ENCODE results near the gene GABBR2.

The GABBR2 gene

GRCh38 chr9:98576354-98576753, 132.4 kb downstream of the GABBR2 start:
- DNase-seq = no peak
- H3K36me3 Mint-ChIP-seq (ENCODE audit: low read depth) = no peaks in the 10 kb centered on the region
- peaks cover 11% of the 10 kb centered on the region for H3K4me1 Mint-ChIP-seq
- peaks cover 8% of the 10 kb centered on the region for H3K27me3 Mint-ChIP-seq (ENCODE audit: low read depth, poor library complexity)
- no peak overlapping the region for H3K4me3 Mint-ChIP-seq
- peak overlapping the region; percentile 29 for H3K27ac Mint-ChIP-seq
- H3K9me3 Mint-ChIP-seq = no peaks in the 10 kb centered on the region
- no peak for TF ChIP-seq CTCF (IDR thresholded peaks at IDR 0.05)

- H3K4me3 Mint-ChIP-seq = no peak overlapping the region
- H3K4me1 Mint-ChIP-seq = peaks cover 7% of the 10 kb centered on the region
- H3K36me3 Mint-ChIP-seq (ENCODE audit: low read depth) = no peaks in the 10 kb centered on the region
- H3K27me3 Mint-ChIP-seq (ENCODE audit: low read depth, poor library complexity) = peaks cover 11% of the 10 kb centered on the region
- peak overlapping the region; percentile 29 for H3K27ac Mint-ChIP-seq
- TF ChIP-seq CTCF (IDR thresholded peaks at IDR 0.05) = no peak
- DNase-seq = no peak
- no peaks in the 10 kb centered on the region for H3K9me3 Mint-ChIP-seq
Measured at GRCh38 chr9:98575379-98576346, 133.1 kb downstream of the GABBR2 start.

- Mint-ChIP-seq H3K9me3 (no peaks in the 10 kb centered on the region), H3K27me3 (ENCODE audit: low read depth, poor library complexity) (peaks cover 14% of the 10 kb centered on the region), H3K36me3 (ENCODE audit: low read depth) (no peaks in the 10 kb centered on the region), H3K4me3 (no peak overlapping the region), H3K4me1 (peaks cover 5% of the 10 kb centered on the region), H3K27ac (no peak overlapping the region)
- DNase-seq = no peak
- no peak for TF ChIP-seq CTCF (IDR thresholded peaks at IDR 0.05)
Measured at GRCh38 chr9:98573749-98574278, 134.9 kb downstream of the GABBR2 start.

- no peak for DNase-seq
- H3K9me3 Mint-ChIP-seq = no peaks in the 10 kb centered on the region
- H3K27ac Mint-ChIP-seq = no peak overlapping the region
- H3K4me1 Mint-ChIP-seq = peaks cover 5% of the 10 kb centered on the region
- peaks cover 9% of the 10 kb centered on the region for H3K27me3 Mint-ChIP-seq (ENCODE audit: low read depth, poor library complexity)
- no peak for TF ChIP-seq CTCF (IDR thresholded peaks at IDR 0.05)
- no peaks in the 10 kb centered on the region for H3K36me3 Mint-ChIP-seq (ENCODE audit: low read depth)
- no peak overlapping the region for H3K4me3 Mint-ChIP-seq
Measured at GRCh38 chr9:98572796-98573195, 135.9 kb downstream of the GABBR2 start.

- no peak for DNase-seq
- Mint-ChIP-seq H3K9me3 (no peaks in the 10 kb centered on the region), H3K36me3 (ENCODE audit: low read depth) (no peaks in the 10 kb centered on the region), H3K27ac (no peak overlapping the region), H3K4me1 (peaks cover 5% of the 10 kb centered on the region), H3K4me3 (no peak overlapping the region), H3K27me3 (ENCODE audit: low read depth, poor library complexity) (peaks cover 6% of the 10 kb centered on the region)
- no peak for TF ChIP-seq CTCF (IDR thresholded peaks at IDR 0.05)
Measured at GRCh38 chr9:98572054-98572627, 136.6 kb downstream of the GABBR2 start.

Measured in nephron progenitor cell (in vitro differentiated cells).